Cardiac muscle cell (in vitro differentiated cells and primary cell): ENCODE results near the gene ROBO4. TPM values are rescaled to one million over a fixed set of nuclear protein-coding genes. Genes with fewer than 3 reads are reported as not detected.

Experiments used
- DNase-seq, 2 donors: peaks; one replicate each; pipeline versions ENCODE4 v3.0.0 to v3.0.0-alpha.2; 2010 to 2017; ENCODE audit warnings: low read depth in 1 of 2, low spot score in 1 of 2
- H3K27ac ChIP-seq: fragments of 200-600 bp; sonication (generic); 2 replicates; pipeline ENCODE4 v1.5.1; 2016
- H3K27me3 ChIP-seq: fragments of 200-600 bp; sonication (generic); 2 replicates; pipeline ENCODE4 v1.6.0; 2016; ENCODE audit warnings: control low read depth
- H3K36me3 ChIP-seq: fragments of 200-600 bp; sonication (generic); 2 replicates; pipeline ENCODE4 v1.5.1; 2016; ENCODE audit warnings: control low read depth
- H3K4me1 ChIP-seq: fragments of 200-600 bp; sonication (generic); 2 replicates; pipeline ENCODE4 v1.8.1; 2017; ENCODE audit warnings: low read depth, mild to moderate bottlenecking, mixed run types
- H3K4me3 ChIP-seq: fragments of 200-600 bp; sonication (generic); 2 replicates; pipeline ENCODE4 v1.5.1; 2016; ENCODE audit warnings: mild to moderate bottlenecking
- H3K9me3 ChIP-seq: fragments of 200-600 bp; sonication (generic); 2 replicates; pipeline ENCODE4 v1.5.1; 2017; ENCODE audit warnings: low read depth, mild to moderate bottlenecking, control low read depth
- CTCF ChIP-seq: IDR thresholded peaks from 2 replicates; pipeline ENCODE4 v1.5.1; 2012; ENCODE audit warnings: low read depth, mild to moderate bottlenecking, low read length
- polyA plus RNA-seq: library from polyadenylated mRNA; unstranded; fragments of >200 nt; fragmentation: Nextera tagmentation; extraction: Ambion mirVana; gene quantifications from 2 replicates; pipeline ENCODE4 v1.2.1, GENCODE V29; 2016
- total RNA-seq: library from RNA; depleted of rRNA; stranded (reverse); fragments of >200 nt; gene quantifications from 2 replicates; pipeline ENCODE4 v1.2.3, GENCODE V29; 2016

ROBO4 gene
- total and polyA plus RNA-seq, 2 experiments from 2014 or later: 0.21 to 2.4 TPM

GRCh38 chr11:124886978-124887666, 10.5 kb downstream of the ROBO4 start:
- Histone ChIP-seq H3K27ac (no peak overlapping the region), H3K36me3 (no peaks in the 10 kb centered on the region), H3K4me3 (no peak overlapping the region), H3K9me3 (no peaks in the 10 kb centered on the region), H3K27me3 (no peaks in the 10 kb centered on the region), H3K4me1 (no peaks in the 10 kb centered on the region)
- no peak for DNase-seq
- TF ChIP-seq CTCF: no peak

GRCh38 chr11:124886476-124886875, 11.2 kb downstream of the ROBO4 start:
- TF ChIP-seq CTCF: no peak
- H3K27ac ChIP-seq: no peak overlapping the region
- H3K27me3 ChIP-seq: no peaks in the 10 kb centered on the region
- no peaks in the 10 kb centered on the region for H3K36me3 ChIP-seq
- H3K4me3 ChIP-seq: no peak overlapping the region
- no peaks in the 10 kb centered on the region for H3K4me1 ChIP-seq
- no peak for DNase-seq
- H3K9me3 ChIP-seq: no peaks in the 10 kb centered on the region

- Histone ChIP-seq H3K4me1 (no peaks in the 10 kb centered on the region), H3K4me3 (no peak overlapping the region), H3K36me3 (no peaks in the 10 kb centered on the region), H3K9me3 (no peaks in the 10 kb centered on the region), H3K27ac (no peak overlapping the region), H3K27me3 (no peaks in the 10 kb centered on the region)
- DNase-seq: no peak
- no peak for TF ChIP-seq CTCF
These were observed 12.7 kb downstream of the ROBO4 start for GRCh38 chr11:124884869-124885479.

GRCh38 chr11:124884340-124884739, 13.3 kb downstream of the ROBO4 start:
- no peak for TF ChIP-seq CTCF
- no peaks in the 10 kb centered on the region for H3K9me3 ChIP-seq
- no peaks in the 10 kb centered on the region for H3K4me1 ChIP-seq
- no peak overlapping the region for H3K27ac ChIP-seq
- H3K27me3 ChIP-seq: no peaks in the 10 kb centered on the region
- no peak overlapping the region for H3K4me3 ChIP-seq
- H3K36me3 ChIP-seq: no peaks in the 10 kb centered on the region
- no peak for DNase-seq

- Histone ChIP-seq H3K4me3 (no peak overlapping the region), H3K27me3 (no peaks in the 10 kb centered on the region), H3K9me3 (no peaks in the 10 kb centered on the region), H3K4me1 (no peaks in the 10 kb centered on the region), H3K27ac (no peak overlapping the region), H3K36me3 (no peaks in the 10 kb centered on the region)
- TF ChIP-seq CTCF: no peak
- peak in 1 of 2 donors; percentile 51 for DNase-seq
These were observed 15.2 kb downstream of the ROBO4 start for GRCh38 chr11:124882339-124883071.
